ENCODE measurements around the gene WFDC8. TPM values are rescaled to one million over a fixed set of nuclear protein-coding genes. Genes with fewer than 3 reads are reported as not detected.
"Not testable (repeated sequence)": the region's sequence is repeated elsewhere in the genome, so short reads cannot be mapped to it uniquely, and the experiment has no call there.

WFDC8 gene
- total RNA-seq, result not detected

- DNase-seq (ENCODE audit: low spot score), result no peak
Measured at GRCh38 chr20:45579184-45579583, at the start of gene WFDC8. Gene WFDC8 (minus strand): TSS chr20:45579284. CDS start chr20:45579247, 37 bp downstream.

- no peak for DNase-seq (ENCODE audit: low spot score)
Measured at GRCh38 chr20:45626540-45626939, 47.5 kb upstream of the WFDC8 start.

DNA sequence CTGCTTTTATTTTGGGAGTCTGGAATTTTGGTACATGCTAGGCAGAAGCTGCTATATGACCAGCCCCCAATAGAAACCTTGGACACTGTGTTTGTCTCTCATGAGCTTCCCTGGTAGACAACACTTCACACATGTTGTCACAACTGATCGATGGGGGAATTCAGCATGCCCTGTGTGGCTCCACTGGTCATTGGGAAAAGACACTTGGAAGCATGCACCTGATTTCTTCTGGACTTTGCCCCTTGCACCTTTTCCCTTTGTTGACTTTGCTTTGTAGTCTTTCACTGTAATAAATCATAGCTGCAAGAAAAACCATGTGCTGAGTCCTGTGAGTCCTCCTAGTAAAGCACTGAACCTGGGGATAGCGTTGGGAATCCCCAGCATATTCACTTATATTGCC lies 42.5 kb upstream of the WFDC8 start:
- DNase-seq (ENCODE audit: low spot score), result peak; percentile 72

GRCh38 chr20:45617591-45617990 lies 38.5 kb upstream of the WFDC8 start:
- DNase-seq (ENCODE audit: low spot score), result no peak

DNA sequence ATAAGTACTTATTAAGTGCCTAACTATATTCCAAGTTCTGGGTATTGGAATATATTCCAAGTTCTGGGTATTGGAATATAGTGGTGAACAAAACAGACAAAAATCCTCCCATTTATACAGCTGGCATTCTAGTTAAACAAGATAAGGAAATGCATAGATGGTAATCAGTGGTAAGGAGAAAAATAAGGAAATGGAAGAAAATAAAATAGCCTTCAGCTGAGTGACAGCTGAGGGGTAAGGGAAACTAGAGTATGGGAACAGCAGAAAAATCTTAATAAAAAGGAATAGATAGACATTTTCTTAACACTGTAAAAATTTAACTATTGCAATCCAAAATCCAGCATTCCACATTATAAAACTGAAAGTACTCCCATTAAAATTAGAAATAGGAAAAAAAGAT lies 33.2 kb upstream of the WFDC8 start:
- no peak for DNase-seq (ENCODE audit: low spot score)

- no peak for DNase-seq (ENCODE audit: low spot score)
Measured at GRCh38 chr20:45611054-45611453, 32.0 kb upstream of the WFDC8 start.

DNA sequence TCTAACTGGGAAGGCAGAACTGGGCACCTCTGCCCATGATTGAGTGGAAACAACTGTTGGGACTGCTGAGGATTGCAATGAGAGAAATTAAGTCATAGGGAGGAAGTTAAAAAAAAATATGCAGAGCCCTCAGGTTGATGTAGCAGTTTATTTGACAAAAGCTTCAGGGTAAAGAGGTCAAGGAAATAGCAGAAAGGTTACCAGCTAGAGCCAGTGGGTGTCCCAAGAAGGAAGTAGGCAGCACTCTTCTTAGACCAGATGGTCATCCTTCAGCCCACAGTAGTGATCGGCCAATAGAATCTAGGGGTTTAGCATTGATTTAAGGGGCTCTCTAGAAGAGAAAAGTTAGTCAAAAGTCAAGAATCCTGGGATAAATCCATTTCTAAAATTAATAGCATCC lies 28.7 kb upstream of the WFDC8 start:
- DNase-seq (ENCODE audit: low spot score), result no peak

- DNase-seq (ENCODE audit: low spot score), result no peak
Measured at GRCh38 chr20:45595235-45595634, 16.2 kb upstream of the WFDC8 start.

GRCh38 chr20:45593498-45593897 lies 14.4 kb upstream of the WFDC8 start:
- DNase-seq (ENCODE audit: low spot score), result no peak

- DNase-seq (ENCODE audit: low spot score), result peak; percentile 12
Measured at GRCh38 chr20:45592574-45593189, 13.6 kb upstream of the WFDC8 start.

DNA sequence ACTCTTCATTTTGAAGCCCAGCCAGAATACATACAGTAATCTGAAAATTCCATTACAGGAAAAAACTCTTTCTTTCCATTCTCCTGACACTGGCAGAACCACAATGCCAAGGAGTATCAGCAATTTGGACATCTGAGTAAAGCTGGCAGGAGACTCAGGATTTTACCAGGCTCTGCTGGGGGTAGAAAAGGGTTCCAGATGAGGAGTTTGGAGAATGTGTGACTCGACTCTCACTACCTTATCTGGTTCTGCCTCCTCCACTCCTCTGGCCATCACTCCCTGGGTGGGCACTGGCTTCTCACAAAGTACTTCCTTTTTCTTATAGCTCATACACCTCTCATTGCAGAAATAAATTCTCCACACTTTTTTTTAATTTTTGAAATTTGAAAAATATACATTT lies 10.6 kb upstream of the WFDC8 start:
- DNase-seq (ENCODE audit: low spot score), result no peak

GRCh38 chr20:45588800-45589199 lies 9.7 kb upstream of the WFDC8 start:
- no peak for DNase-seq (ENCODE audit: low spot score)

DNA sequence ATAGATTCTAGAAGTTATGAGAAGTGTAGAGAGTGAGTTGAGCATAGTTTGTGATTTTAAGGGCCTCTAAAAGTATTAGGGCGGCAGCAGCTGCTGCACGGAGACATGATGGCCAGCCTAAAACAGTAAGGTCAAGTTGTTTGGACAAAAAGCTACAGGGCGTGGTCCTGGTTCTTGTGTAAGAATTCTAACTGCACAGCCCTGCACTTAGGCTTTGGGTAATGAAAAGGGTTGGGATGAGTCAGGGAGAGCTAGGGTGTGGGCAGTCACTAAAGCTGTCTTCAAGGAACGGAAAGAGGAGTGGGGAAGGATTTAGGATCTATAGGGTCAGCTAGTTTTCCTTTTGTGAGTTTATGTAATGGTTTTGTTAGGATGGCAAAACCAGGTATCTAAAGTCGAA lies 6.9 kb upstream of the WFDC8 start:
- DNase-seq (ENCODE audit: low spot score), result not testable (repeated sequence)

DNA sequence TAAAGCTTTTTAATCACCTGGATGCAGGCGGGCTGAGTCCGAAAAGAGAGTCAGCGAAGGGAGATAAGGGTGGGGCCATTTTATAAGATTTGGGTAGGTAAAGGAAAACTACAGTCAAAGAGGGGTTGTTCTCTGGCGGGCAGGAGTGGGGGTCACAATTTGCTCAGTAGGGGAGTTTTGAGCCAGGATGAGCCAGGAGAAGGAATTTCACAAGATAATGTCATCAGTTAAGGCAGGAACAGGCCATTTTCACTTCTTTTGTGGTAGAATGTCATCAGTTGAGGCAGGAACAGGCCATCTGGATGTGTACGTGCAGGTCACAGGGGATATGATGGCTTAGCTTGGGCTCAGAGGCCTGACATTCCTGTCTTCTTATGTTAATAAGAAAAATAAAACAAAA lies 5.2 kb upstream of the WFDC8 start:
- not testable (repeated sequence) for DNase-seq (ENCODE audit: low spot score)

DNA sequence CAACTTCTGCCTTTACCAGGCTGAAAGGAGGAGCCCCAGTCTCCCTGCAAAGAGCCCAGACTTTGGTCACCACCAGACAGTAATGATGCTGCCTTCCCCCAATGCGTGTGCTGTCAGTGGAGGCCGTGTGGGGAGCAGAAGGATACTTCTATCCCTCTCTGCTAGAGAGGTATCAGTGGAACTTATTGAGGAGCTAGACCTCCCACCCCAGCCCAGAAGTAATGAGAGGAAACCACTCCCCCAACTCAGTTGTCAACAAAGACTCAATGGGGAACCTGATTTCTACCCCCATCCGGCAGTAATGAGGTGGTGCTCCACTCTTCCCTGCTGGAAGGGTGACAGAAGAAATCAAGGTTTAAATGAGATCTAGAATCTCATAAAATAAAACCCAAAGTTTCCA lies 4.4 kb upstream of the WFDC8 start:
- no peak for DNase-seq (ENCODE audit: low spot score)

GRCh38 chr20:45581702-45582101 lies 2.6 kb upstream of the WFDC8 start:
- no peak for DNase-seq (ENCODE audit: low spot score)

DNA sequence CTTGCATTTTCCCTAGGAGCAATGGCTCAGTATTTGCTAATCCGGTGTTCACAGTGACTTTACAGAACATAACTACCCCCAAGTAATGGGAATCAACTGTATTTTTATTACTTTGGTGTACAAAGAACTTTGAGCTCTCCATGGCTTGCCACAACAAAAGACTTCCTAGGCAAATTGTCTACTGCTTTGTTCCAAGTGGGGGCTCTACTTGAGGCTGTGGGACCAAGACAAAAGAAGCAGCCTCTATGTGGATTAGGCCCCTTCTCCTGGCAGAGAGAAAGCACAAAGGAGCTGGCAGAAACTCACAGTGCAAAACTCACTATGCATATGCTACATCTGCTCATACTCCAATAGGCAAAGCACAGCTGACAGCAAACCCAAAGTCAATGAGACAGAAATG lies 853 bp downstream of the WFDC8 start:
- no peak for DNase-seq (ENCODE audit: low spot score)

- DNase-seq (ENCODE audit: low spot score), result no peak
Measured at GRCh38 chr20:45576995-45577394, 2.1 kb downstream of the WFDC8 start.

DNA sequence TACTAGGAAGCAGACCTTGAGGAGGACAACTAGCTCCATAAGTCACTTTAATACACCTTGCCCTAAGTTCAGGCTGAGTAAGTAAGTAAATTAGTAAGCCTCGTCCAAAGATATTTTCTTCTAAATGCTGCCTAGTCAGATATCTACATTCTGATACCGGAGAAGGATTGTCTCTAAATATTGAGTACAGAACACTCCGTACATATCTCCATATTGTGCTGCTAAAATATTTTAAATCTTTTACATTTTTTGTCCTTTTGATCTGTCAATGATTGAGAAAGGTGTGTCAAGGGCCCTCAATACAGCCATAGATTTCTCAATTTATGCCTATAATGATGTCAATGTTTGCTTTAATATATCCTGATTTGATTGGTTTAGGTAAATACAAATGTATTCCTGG lies 3.2 kb downstream of the WFDC8 start:
- no peak for DNase-seq (ENCODE audit: low spot score)

GRCh38 chr20:45569650-45570049 lies 9.4 kb downstream of the WFDC8 start:
- DNase-seq (ENCODE audit: low spot score), result not testable (repeated sequence)

- DNase-seq (ENCODE audit: low spot score), result no peak
Measured at GRCh38 chr20:45564760-45565276, 14.3 kb downstream of the WFDC8 start.

GRCh38 chr20:45555198-45555597 lies 23.9 kb downstream of the WFDC8 start:
- no peak for DNase-seq (ENCODE audit: low spot score)

DNA sequence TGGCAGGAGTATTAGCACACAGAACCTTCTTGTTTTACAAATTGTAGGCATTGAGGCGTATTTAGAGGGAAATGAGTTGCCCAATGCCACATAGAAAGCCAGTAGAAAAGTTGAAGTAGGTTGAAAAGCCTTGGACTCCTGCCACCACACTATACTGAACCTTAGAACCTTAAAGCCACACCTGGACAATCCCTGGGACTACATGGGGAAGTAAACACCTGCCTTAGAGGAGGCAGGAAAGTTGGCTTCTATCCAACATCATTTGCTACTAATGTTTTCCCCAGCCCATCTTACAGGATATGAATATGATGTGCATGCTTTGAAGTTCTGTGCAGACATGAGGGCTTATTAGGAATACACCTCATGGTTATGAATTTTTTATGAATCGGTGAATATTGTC lies 26.6 kb downstream of the WFDC8 start:
- DNase-seq (ENCODE audit: low spot score), result no peak

- DNase-seq (ENCODE audit: low spot score), result no peak
Measured at GRCh38 chr20:45550765-45551164, 28.3 kb downstream of the WFDC8 start.

Data from mucosa of gallbladder (tissue), 1 donor.